Fibroblast of the aortic adventitia (primary cell): ENCODE results near the gene TMEM86B. TPM values are rescaled to one million over a fixed set of nuclear protein-coding genes. Genes with fewer than 3 reads are reported as not detected.

ENCODE experiments used
- DNase-seq: peaks from one replicate; pipeline ENCODE4 v3.0.0-alpha.2; 2010; ENCODE audit warnings: low read depth
- H3K4me3 ChIP-seq: 2 replicates; pipeline ENCODE4 v1.5.1; 2011; ENCODE audit warnings: low read depth, mild to moderate bottlenecking, control low read depth, low read length, moderate library complexity
- total RNA-seq: library from RNA; depleted of rRNA; stranded (reverse); fragments of >200 nt; gene quantifications from 2 replicates; pipeline ENCODE4 v1.2.3, GENCODE V29; 2012; ENCODE audit warnings: low replicate concordance
- TF ChIP-seq, protein P1 (sequence below): IDR thresholded peaks from 2 replicates; pipeline ENCODE4 v1.5.1; 2011; ENCODE audit warnings: mild to moderate bottlenecking, low read length, control low read depth, inconsistent platforms; ENCODE audit not compliant: insufficient read depth

TMEM86B gene
- total RNA-seq, 1 donor, result 1.8 TPM

DNA sequence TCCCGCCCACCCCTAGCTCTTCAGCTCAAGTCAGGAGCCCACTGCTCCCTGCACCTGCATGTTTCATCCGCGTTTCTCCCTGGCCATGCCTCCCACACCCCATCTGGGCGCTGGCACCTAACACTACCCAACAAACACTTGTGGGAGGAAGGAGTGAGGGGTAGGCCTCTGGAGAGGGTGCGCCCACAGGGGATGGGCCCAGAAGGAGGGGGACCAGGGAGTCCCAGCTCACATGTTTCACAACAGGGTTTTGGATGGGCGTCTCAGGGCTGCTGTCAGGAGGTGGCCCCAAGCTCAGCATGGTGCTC lies 12.1 kb upstream of the TMEM86B start:
- TF ChIP-seq, protein P1, sequence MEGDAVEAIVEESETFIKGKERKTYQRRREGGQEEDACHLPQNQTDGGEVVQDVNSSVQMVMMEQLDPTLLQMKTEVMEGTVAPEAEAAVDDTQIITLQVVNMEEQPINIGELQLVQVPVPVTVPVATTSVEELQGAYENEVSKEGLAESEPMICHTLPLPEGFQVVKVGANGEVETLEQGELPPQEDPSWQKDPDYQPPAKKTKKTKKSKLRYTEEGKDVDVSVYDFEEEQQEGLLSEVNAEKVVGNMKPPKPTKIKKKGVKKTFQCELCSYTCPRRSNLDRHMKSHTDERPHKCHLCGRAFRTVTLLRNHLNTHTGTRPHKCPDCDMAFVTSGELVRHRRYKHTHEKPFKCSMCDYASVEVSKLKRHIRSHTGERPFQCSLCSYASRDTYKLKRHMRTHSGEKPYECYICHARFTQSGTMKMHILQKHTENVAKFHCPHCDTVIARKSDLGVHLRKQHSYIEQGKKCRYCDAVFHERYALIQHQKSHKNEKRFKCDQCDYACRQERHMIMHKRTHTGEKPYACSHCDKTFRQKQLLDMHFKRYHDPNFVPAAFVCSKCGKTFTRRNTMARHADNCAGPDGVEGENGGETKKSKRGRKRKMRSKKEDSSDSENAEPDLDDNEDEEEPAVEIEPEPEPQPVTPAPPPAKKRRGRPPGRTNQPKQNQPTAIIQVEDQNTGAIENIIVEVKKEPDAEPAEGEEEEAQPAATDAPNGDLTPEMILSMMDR, result no peak
- H3K4me3 ChIP-seq, result no peak overlapping the region
- no peak for DNase-seq

DNA sequence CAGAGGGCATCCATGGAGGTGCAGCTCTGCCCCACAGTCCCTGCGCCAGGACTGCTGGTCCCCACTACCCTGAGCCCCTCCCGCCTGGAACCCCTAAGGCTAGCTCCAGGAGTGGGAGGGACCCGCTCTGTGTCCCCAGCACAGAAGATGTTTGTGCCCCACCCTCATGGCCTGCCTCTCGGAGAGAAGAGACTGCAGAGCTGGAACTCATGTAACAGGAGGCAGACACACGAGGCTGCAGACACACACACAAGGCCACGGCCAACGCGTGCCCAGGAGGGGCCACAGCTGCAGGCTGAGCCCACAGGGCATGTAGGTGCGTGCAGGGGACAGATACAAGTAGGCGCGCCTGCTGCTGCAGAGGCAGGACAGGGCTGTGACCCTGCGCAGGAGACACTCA lies 10.4 kb upstream of the TMEM86B start:
- H3K4me3 ChIP-seq, result no peak overlapping the region
- TF ChIP-seq, protein P1, result no peak
- no peak for DNase-seq

DNA sequence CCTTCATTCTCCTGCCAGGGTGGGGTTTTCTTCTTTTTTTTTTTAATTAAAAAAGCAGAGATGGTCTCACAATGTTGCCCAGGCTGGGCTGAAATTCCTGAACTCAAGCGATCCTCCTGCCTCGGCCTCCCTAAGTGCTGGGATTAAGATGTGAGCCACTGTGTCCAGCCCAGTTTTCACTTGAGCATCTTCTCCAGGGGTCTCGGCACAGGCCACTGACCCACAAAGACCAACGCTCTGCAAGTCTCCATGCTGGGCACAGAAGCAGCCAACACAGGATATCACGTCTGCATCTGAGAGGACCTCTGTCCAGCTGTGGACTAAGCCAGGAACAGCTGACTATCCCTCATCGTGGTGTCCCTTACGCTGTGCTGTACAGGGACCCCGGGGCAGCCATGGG lies 9.5 kb upstream of the TMEM86B start:
- TF ChIP-seq, protein P1, result no peak
- no peak for DNase-seq
- H3K4me3 ChIP-seq, result no peak overlapping the region

DNA sequence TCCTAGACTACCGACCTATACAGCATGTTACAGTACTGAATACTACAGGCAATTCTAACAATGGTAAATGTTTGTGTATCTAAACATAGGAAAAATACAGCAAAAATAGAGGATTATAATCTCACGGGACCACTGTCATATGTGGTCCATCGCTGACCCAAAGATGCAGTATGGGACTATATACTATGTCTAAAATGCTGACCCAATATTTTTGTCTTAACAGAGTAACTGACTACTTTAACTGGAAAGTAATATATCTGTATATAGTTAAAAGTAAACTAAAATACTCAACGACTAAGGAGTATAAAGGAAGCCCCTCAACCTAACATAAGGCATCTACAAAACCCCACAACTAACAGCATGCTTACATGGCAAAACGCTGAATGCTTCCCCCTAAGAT lies 4.4 kb upstream of the TMEM86B start:
- DNase-seq, result no peak
- TF ChIP-seq, protein P1, result no peak
- no peak overlapping the region for H3K4me3 ChIP-seq

DNA sequence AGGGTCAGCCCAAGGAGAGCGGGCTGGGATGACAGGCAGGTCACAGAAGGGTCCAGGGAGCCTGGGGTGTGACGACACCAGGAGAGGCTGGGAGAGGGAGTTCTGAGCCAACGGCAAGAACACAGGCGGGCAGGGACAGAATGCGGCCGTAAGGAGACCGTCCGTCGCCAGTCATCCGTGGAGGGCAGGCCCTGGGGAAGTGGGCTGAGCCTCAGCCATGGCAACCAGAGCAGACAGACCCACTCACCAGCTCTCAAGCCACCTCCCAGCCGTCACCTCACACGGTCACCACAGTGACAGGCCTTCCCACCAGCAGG lies 3.7 kb upstream of the TMEM86B start:
- DNase-seq, result no peak
- H3K4me3 ChIP-seq, result no peak overlapping the region
- TF ChIP-seq, protein P1, result no peak

DNA sequence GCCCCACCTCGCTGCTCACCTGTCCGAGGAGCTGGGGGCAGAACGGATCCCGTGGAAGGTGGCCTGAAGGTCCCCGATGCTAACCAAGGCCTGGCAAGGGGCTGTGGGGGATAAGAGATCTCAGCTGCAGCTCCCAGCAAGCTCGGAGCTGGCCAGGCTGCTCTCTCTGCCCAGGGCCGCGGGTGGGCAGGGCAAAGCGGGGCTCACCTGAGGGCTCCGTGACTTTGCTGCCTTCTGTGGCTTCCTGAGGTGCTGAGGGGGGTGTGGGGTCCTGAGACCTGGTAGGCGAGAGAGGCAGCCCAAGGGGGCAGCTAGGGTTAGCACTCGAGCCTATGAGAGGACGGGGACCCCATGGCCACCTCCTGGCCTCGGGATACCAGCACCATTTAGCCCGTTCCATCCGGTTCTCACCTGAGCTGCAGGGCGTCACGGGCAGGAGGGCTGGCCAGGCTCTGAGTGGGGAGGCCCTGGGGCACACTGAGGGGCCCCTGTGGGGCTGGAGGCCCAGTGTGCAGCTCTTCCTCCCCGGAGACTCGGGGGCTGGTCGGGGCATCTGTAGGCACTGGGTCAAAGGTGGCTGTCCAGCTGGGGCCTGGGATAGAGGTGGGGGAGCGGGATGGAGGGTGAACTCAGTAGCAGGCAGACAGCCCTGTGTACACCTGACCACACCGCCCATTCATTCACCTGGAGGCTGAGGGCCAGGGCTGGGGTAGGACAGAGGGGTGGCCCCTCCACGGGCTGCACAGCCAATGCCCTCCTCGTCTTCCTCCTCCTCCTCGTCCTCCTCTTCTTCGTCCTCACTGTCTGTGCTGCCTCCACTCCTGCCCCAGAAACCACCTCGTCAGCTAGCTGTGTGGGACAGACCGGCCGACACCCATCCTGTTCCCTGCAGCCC lies 3.1 kb upstream of the TMEM86B start:
- TF ChIP-seq, protein P1, result no peak
- DNase-seq, result no peak
- H3K4me3 ChIP-seq, result no peak overlapping the region

DNA sequence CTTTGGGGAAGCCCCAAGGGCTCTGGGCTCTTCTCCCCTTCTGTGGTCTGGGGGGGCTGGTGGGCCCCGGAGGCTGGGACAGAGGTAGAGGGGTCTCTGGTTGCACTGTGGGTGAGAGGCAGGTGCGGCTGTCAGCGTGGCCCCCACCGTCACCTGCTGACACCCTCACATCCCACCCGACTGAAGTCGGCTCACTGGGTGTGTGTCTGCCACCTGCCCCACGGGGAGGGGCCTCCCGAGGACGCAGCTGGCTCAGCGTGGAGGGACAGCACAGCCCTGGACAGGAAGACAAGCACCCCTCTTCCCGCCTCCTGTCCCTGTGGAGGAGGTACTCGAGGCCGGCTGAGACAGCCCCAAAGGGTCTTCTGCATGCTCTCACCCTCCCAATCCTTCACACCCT lies 2.2 kb upstream of the TMEM86B start:
- DNase-seq, result no peak
- H3K4me3 ChIP-seq, result no peak overlapping the region
- TF ChIP-seq, protein P1, result no peak
